Keratinocyte (primary cell): ENCODE results near the gene NADK2. TPM values are rescaled to one million over a fixed set of nuclear protein-coding genes. Genes with fewer than 3 reads are reported as not detected.

Source experiments
- DNase-seq: peaks from one replicate; pipeline ENCODE4 v3.0.0-alpha.2; 2011; ENCODE audit warnings: low read depth, missing footprints, low spot score
- FAIRE-seq: peaks from 2 replicates; lab custom pipeline; 2011; peaks lifted over from hg19 to GRCh38; lab: Jason Lieb, UNC
- H2AFZ ChIP-seq: 2 replicates; pipeline ENCODE4 v1.6.0; 2012; ENCODE audit warnings: low read length, control low read depth, inconsistent platforms; ENCODE audit not compliant: control insufficient read depth
- H3K27ac ChIP-seq: 2 replicates; pipeline ENCODE4 v1.5.1; 2011; ENCODE audit warnings: low read length; ENCODE audit not compliant: control insufficient read depth, insufficient read depth
- H3K27me3 ChIP-seq: 3 replicates; pipeline ENCODE4 v1.6.0; 2011; ENCODE audit warnings: low read length; ENCODE audit not compliant: control insufficient read depth, insufficient read depth; ENCODE audit errors: extremely low read depth
- H3K36me3 ChIP-seq, 2 experiments: 2 replicates in 1 of 2; 3 replicates in 1 of 2; pipeline ENCODE4 v1.5.1; 2011; ENCODE audit warnings: low read length in 2 of 2, mild to moderate bottlenecking in 1 of 2; ENCODE audit not compliant: control insufficient read depth in 2 of 2, insufficient read depth in 2 of 2; ENCODE audit errors: extremely low read depth in 1 of 2
- H3K4me1 ChIP-seq: 3 replicates; pipeline ENCODE4 v1.5.1; 2011; ENCODE audit warnings: low read length; ENCODE audit not compliant: control insufficient read depth, insufficient read depth; ENCODE audit errors: extremely low read depth
- H3K4me2 ChIP-seq: 3 replicates; pipeline ENCODE4 v1.6.0; 2011; ENCODE audit warnings: low read depth, low read length; ENCODE audit not compliant: control insufficient read depth, insufficient read depth; ENCODE audit errors: extremely low read depth
- H3K4me3 ChIP-seq, 3 experiments: fragments of 200-600 bp in 1 of 3; sonication (generic) in 1 of 3; 2 replicates in 2 of 3; 3 replicates in 1 of 3; pipeline ENCODE4 v1.5.1; 2011 to 2016; ENCODE audit warnings: low read length in 3 of 3, mild to moderate bottlenecking in 3 of 3, control low read depth in 2 of 3, inconsistent platforms in 1 of 3, low read depth in 1 of 3, mixed read lengths in 1 of 3, mixed run types in 1 of 3, moderate library complexity in 1 of 3; ENCODE audit not compliant: control insufficient read depth in 2 of 3, insufficient read depth in 2 of 3; ENCODE audit errors: extremely low read depth in 1 of 3
- H3K79me2 ChIP-seq: 2 replicates; pipeline ENCODE4 v1.6.0; 2012; ENCODE audit warnings: low read length; ENCODE audit not compliant: control insufficient read depth, insufficient read depth
- H3K9ac ChIP-seq: 3 replicates; pipeline ENCODE4 v1.6.0; 2011; ENCODE audit warnings: low read length; ENCODE audit not compliant: control insufficient read depth, insufficient read depth; ENCODE audit errors: extremely low read depth
- H3K9me1 ChIP-seq: 3 replicates; pipeline ENCODE4 v1.6.0; 2011; ENCODE audit warnings: low read length; ENCODE audit not compliant: control insufficient read depth, insufficient read depth; ENCODE audit errors: extremely low read depth
- H3K9me3 ChIP-seq: 2 replicates; pipeline ENCODE4 v1.5.1; 2012; ENCODE audit warnings: low read depth, low read length; ENCODE audit not compliant: control insufficient read depth
- H4K20me1 ChIP-seq: 3 replicates; pipeline ENCODE4 v1.6.0; 2011; ENCODE audit warnings: low read length; ENCODE audit not compliant: control insufficient read depth, insufficient read depth; ENCODE audit errors: extremely low read depth
- EZH2 ChIP-seq: IDR thresholded peaks from one replicate; pipeline ENCODE4 v1.6.1; 2012; ENCODE audit warnings: inconsistent platforms, mild to moderate bottlenecking, low read length, moderate library complexity
- dilution Hi-C: fragments of 300-500 bp; cut with MboI; formaldehyde crosslinking; loops from one replicate; pipeline ENCODE4 v1.7.0; 2020; ENCODE audit warnings: low sequenced_read_pairs; ENCODE audit not compliant: extremely low pct_ligation_motif_present
- polyA plus RNA-seq, 5 experiments: library from polyadenylated mRNA; depleted of rRNA in 3 of 5; stranded (reverse) in 3 of 5; stranded (forward) in 1 of 5; unstranded in 1 of 5; fragments of >200 nt; gene quantifications; 1 replicate in 1 of 5; 2 replicates in 3 of 5; 3 replicates in 1 of 5; pipeline versions ENCODE4 v1.2.1 to v1.2.3, GENCODE V29; 2011 to 2012; ENCODE audit warnings: missing spikeins in 2 of 5, low read depth in 1 of 5, low replicate concordance in 1 of 5
- TF ChIP-seq, protein P1 (sequence below), 3 experiments: IDR thresholded peaks in 1 of 3; conservative IDR thresholded peaks in 1 of 3; optimal IDR thresholded peaks in 1 of 3; 2 replicates in 2 of 3; 3 replicates in 1 of 3; pipeline versions ENCODE3 to v1.5.1; 2011; ENCODE audit warnings: low read length in 3 of 3, mild to moderate bottlenecking in 3 of 3, moderate library complexity in 2 of 3, control low read depth in 1 of 3, inconsistent platforms in 1 of 3; ENCODE audit not compliant: insufficient read depth in 2 of 3; ENCODE audit errors: extremely low read depth in 1 of 3

NADK2 gene
- polyA plus RNA-seq, 1 donor (not counting 4 experiments of a cell fraction or from before 2014, with no cell fraction given), result 15.4 TPM

DNA sequence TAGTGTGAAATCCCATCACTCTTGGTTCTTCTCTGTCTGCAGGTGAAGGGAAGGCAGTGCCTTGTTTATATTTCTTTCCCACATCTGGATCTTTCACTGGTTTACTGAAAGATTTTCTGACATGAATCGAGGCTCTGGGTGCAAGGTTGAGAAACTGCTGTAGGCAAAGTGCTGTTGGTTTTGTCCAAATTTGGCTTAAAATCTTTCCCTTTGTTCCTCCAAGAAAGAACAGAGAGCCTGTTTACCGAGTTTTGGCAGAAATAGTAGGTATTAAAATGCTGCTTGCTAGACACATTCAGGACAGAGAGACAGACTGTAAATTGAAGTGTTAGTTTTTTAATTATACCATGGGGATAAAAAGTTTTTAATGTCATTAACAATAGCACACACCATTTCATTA is 68.3 kb downstream of the NADK2 start:
- TF ChIP-seq, protein P1, sequence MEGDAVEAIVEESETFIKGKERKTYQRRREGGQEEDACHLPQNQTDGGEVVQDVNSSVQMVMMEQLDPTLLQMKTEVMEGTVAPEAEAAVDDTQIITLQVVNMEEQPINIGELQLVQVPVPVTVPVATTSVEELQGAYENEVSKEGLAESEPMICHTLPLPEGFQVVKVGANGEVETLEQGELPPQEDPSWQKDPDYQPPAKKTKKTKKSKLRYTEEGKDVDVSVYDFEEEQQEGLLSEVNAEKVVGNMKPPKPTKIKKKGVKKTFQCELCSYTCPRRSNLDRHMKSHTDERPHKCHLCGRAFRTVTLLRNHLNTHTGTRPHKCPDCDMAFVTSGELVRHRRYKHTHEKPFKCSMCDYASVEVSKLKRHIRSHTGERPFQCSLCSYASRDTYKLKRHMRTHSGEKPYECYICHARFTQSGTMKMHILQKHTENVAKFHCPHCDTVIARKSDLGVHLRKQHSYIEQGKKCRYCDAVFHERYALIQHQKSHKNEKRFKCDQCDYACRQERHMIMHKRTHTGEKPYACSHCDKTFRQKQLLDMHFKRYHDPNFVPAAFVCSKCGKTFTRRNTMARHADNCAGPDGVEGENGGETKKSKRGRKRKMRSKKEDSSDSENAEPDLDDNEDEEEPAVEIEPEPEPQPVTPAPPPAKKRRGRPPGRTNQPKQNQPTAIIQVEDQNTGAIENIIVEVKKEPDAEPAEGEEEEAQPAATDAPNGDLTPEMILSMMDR (optimal IDR thresholded peaks at IDR 0.05 in 1 of 3, IDR thresholded peaks at IDR 0.05 in 1 of 3, conservative IDR thresholded peaks at IDR 0.05 in 1 of 3; ENCODE audit: extremely low read depth in 1 of 3, insufficient read depth in 2 of 3, low read length in 3 of 3), result no peak
- no peak for TF ChIP-seq EZH2
- no peak for FAIRE-seq
- DNase-seq, result no peak
- H3K36me3 ChIP-seq, result peaks cover 32 to 40% of the 10 kb centered on the region in 2 experiments
- H3K27me3 ChIP-seq, result no peaks in the 10 kb centered on the region
- no peak overlapping the region for H3K27ac ChIP-seq
- H3K4me3 ChIP-seq, result no peak overlapping the region
- no peaks in the 10 kb centered on the region for H3K9me3 ChIP-seq
- no peaks in the 10 kb centered on the region for H4K20me1 ChIP-seq
- no peaks in the 10 kb centered on the region for H3K9me1 ChIP-seq
- dilution Hi-C loops, result no loop called here
- no peak overlapping the region for H3K4me2 ChIP-seq
- peaks cover 2% of the 10 kb centered on the region for H3K79me2 ChIP-seq
- H3K4me1 ChIP-seq, result no peaks in the 10 kb centered on the region
- no peak overlapping the region for H3K9ac ChIP-seq
- no peak overlapping the region for H2AFZ ChIP-seq

DNA sequence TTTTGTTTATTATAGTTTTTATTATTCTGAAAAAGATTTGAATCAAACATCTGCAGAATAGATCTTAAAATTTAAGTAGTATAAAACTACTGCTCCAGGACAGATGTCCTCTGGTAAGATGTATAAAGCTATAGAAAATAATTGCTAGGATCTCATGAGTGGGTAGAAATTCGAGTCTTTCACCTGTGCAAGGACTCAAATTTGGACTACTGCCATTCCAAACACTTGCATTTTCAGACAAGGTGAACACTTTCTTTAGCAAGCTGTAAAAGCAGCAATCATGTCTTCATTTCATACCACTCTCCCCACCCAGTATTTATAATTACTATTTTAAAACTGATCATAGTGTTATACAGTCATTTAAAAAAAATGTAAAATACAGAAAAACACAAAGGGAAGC is 69.1 kb downstream of the NADK2 start:
- dilution Hi-C loops, result no loop called here
- Histone ChIP-seq H3K27ac (no peak overlapping the region), H3K9me1 (no peaks in the 10 kb centered on the region), H4K20me1 (no peaks in the 10 kb centered on the region), H3K9ac (no peak overlapping the region), H3K4me3 (no peak overlapping the region), H3K79me2 (peaks cover 2% of the 10 kb centered on the region), H3K36me3 (peaks cover 37 to 43% of the 10 kb centered on the region in 2 experiments), H3K9me3 (no peaks in the 10 kb centered on the region), H3K4me2 (no peak overlapping the region), H2AFZ (no peak overlapping the region), H3K27me3 (no peaks in the 10 kb centered on the region), H3K4me1 (no peaks in the 10 kb centered on the region)
- FAIRE-seq (no peak), DNase-seq (no peak)
- no peak for TF ChIP-seq EZH2
- TF ChIP-seq, protein P1 (optimal IDR thresholded peaks at IDR 0.05 in 1 of 3, IDR thresholded peaks at IDR 0.05 in 1 of 3, conservative IDR thresholded peaks at IDR 0.05 in 1 of 3; ENCODE audit: extremely low read depth in 1 of 3, insufficient read depth in 2 of 3, low read length in 3 of 3), result no peak
